Trophoblast cell (in vitro differentiated cells and primary cell): ENCODE measurements around the gene KIF6.

Source experiments
- DNase-seq, 2 donors: peaks; one replicate each; pipeline ENCODE4 v3.0.0-alpha.2; 2016
- H2AFZ ChIP-seq: 2 replicates; pipeline ENCODE4 v1.6.1; 2013; ENCODE audit warnings: low read length, moderate library complexity, mild to moderate bottlenecking; ENCODE audit not compliant: insufficient read depth, poor library complexity
- H2AK5ac ChIP-seq: 2 replicates; pipeline ENCODE4 v1.6.1; 2013; ENCODE audit warnings: mild to moderate bottlenecking, low read length
- H2BK120ac ChIP-seq: 2 replicates; pipeline ENCODE4 v1.6.1; 2013; ENCODE audit warnings: low read length, mild to moderate bottlenecking, moderate library complexity; ENCODE audit not compliant: insufficient read depth, poor library complexity
- H2BK12ac ChIP-seq: 2 replicates; pipeline ENCODE4 v1.6.1; 2013; ENCODE audit warnings: mild to moderate bottlenecking, low read length, moderate library complexity
- H2BK5ac ChIP-seq: 2 replicates; pipeline ENCODE4 v1.6.1; 2013; ENCODE audit warnings: low read length, low read depth, moderate library complexity, mild to moderate bottlenecking; ENCODE audit not compliant: poor library complexity
- H3K14ac ChIP-seq: 2 replicates; pipeline ENCODE4 v1.6.1; 2013; ENCODE audit warnings: mild to moderate bottlenecking, low read length
- H3K18ac ChIP-seq: 2 replicates; pipeline ENCODE4 v1.6.1; 2013; ENCODE audit warnings: mild to moderate bottlenecking, low read length
- H3K23ac ChIP-seq: 2 replicates; pipeline ENCODE4 v1.6.1; 2013; ENCODE audit warnings: low read length
- H3K27ac ChIP-seq: 2 replicates; pipeline ENCODE4 v1.5.1; 2013; ENCODE audit warnings: low read depth, mild to moderate bottlenecking, inconsistent platforms, low read length, moderate library complexity
- H3K27me3 ChIP-seq: 2 replicates; pipeline ENCODE4 v1.6.1; 2013; ENCODE audit warnings: inconsistent platforms, mild to moderate bottlenecking, low read length, moderate library complexity; ENCODE audit not compliant: insufficient read depth
- H3K36me3 ChIP-seq, 2 experiments: 1 replicate in 1 of 2; 2 replicates in 1 of 2; pipeline ENCODE4 v1.6.1; 2013; ENCODE audit warnings: low read length in 2 of 2, mild to moderate bottlenecking in 2 of 2, moderate library complexity in 1 of 2; ENCODE audit not compliant: insufficient read depth in 2 of 2, control insufficient read depth in 1 of 2
- H3K4ac ChIP-seq: 2 replicates; pipeline ENCODE4 v1.6.1; 2013; ENCODE audit warnings: low read depth, mild to moderate bottlenecking, low read length, moderate library complexity
- H3K4me1 ChIP-seq, 2 experiments: 1 replicate in 1 of 2; 2 replicates in 1 of 2; pipeline ENCODE4 v1.6.1; 2013; ENCODE audit warnings: low read length in 2 of 2, mild to moderate bottlenecking in 2 of 2, moderate library complexity in 1 of 2; ENCODE audit not compliant: insufficient read depth in 2 of 2, control insufficient read depth in 1 of 2
- H3K4me2 ChIP-seq: 2 replicates; pipeline ENCODE4 v1.6.1; 2013; ENCODE audit warnings: inconsistent platforms, mild to moderate bottlenecking, low read length, moderate library complexity
- H3K4me3 ChIP-seq: 2 replicates; pipeline ENCODE4 v1.5.1; 2013; ENCODE audit warnings: mild to moderate bottlenecking, low read depth, low read length, inconsistent platforms
- H3K79me1 ChIP-seq: one replicate; pipeline ENCODE4 v1.6.1; 2013; ENCODE audit warnings: low read length
- H3K79me2 ChIP-seq: 2 replicates; pipeline ENCODE4 v1.6.1; 2013; ENCODE audit warnings: low read length, mild to moderate bottlenecking; ENCODE audit not compliant: control insufficient read depth, insufficient read depth, poor library complexity
- H3K9ac ChIP-seq: 2 replicates; pipeline ENCODE4 v1.6.1; 2013; ENCODE audit warnings: mild to moderate bottlenecking, low read length
- H3K9me3 ChIP-seq: 2 replicates; pipeline ENCODE4 v1.6.1; 2013; ENCODE audit warnings: low read depth, mild to moderate bottlenecking, control low read depth, inconsistent platforms, low read length; ENCODE audit not compliant: insufficient read depth
- H4K12ac ChIP-seq: 2 replicates; pipeline ENCODE4 v1.6.1; 2013; ENCODE audit warnings: low read depth, mild to moderate bottlenecking, low read length, moderate library complexity
- H4K8ac ChIP-seq: 2 replicates; pipeline ENCODE4 v1.6.1; 2013; ENCODE audit warnings: low read depth, mild to moderate bottlenecking, low read length, moderate library complexity
- H4K91ac ChIP-seq: one replicate; pipeline ENCODE4 v1.6.1; 2013; ENCODE audit warnings: low read depth, mild to moderate bottlenecking, low read length, moderate library complexity
- WGBS: extraction: QIAGEN DNeasy Blood & Tissue Kit; methylation state at CpG from one replicate; pipeline ENCODE4 v1.1.7; 2013; ENCODE audit warnings: missing lambda C conversion rate; ENCODE audit not compliant: insufficient read length, insufficient coverage; ENCODE audit errors: extremely low coverage; 5-methylcytosine and 5-hydroxymethylcytosine counted together

The KIF6 gene

GRCh38 chr6:39670519-39670918 is 54.7 kb downstream of the KIF6 start:
- no CpG with 5 or more reads among the region's 2 CpGs for WGBS

GRCh38 chr6:39669973-39670342 is 55.2 kb downstream of the KIF6 start:
- Histone ChIP-seq H3K9ac (no peak overlapping the region), H3K4me1 (no peaks in the 10 kb centered on the region), H3K23ac (no peak overlapping the region), H4K12ac (no peak overlapping the region), H2AFZ (no peak overlapping the region), H3K27me3 (no peaks in the 10 kb centered on the region), H2AK5ac (no peak overlapping the region), H3K18ac (no peak overlapping the region), H3K4me2 (no peak overlapping the region), H2BK120ac (no peak overlapping the region), H3K79me1 (no peaks in the 10 kb centered on the region), H3K4ac (no peak overlapping the region), H3K36me3 (peaks cover 0 to 2% of the 10 kb centered on the region in 2 experiments), H3K79me2 (no peaks in the 10 kb centered on the region), H2BK12ac (no peak overlapping the region), H3K9me3 (peaks cover 2% of the 10 kb centered on the region), H3K14ac (no peak overlapping the region), H3K27ac (no peak overlapping the region), H4K91ac (no peak overlapping the region), H2BK5ac (no peak overlapping the region), H4K8ac (no peak overlapping the region), H3K4me3 (no peak overlapping the region)
- DNase-seq: no peak
- WGBS: no CpG with 5 or more reads among the region's 5 CpGs

More at GRCh38 chr6:39670519-39670918, 54.7 kb downstream of the KIF6 start:
- Histone ChIP-seq H2BK12ac (no peak overlapping the region), H2BK5ac (no peak overlapping the region), H3K23ac (no peak overlapping the region), H4K8ac (no peak overlapping the region), H3K4me1 (no peaks in the 10 kb centered on the region), H3K14ac (no peak overlapping the region), H3K9ac (no peak overlapping the region), H3K36me3 (peaks cover 0 to 2% of the 10 kb centered on the region in 2 experiments), H2BK120ac (no peak overlapping the region), H3K79me1 (no peaks in the 10 kb centered on the region), H3K4ac (no peak overlapping the region), H3K4me3 (no peak overlapping the region), H4K12ac (no peak overlapping the region), H3K79me2 (no peaks in the 10 kb centered on the region), H3K4me2 (no peak overlapping the region), H3K9me3 (peaks cover 2% of the 10 kb centered on the region), H4K91ac (no peak overlapping the region), H3K27ac (no peak overlapping the region), H2AFZ (no peak overlapping the region), H2AK5ac (no peak overlapping the region), H3K18ac (no peak overlapping the region), H3K27me3 (no peaks in the 10 kb centered on the region)
- DNase-seq: no peak

DNA sequence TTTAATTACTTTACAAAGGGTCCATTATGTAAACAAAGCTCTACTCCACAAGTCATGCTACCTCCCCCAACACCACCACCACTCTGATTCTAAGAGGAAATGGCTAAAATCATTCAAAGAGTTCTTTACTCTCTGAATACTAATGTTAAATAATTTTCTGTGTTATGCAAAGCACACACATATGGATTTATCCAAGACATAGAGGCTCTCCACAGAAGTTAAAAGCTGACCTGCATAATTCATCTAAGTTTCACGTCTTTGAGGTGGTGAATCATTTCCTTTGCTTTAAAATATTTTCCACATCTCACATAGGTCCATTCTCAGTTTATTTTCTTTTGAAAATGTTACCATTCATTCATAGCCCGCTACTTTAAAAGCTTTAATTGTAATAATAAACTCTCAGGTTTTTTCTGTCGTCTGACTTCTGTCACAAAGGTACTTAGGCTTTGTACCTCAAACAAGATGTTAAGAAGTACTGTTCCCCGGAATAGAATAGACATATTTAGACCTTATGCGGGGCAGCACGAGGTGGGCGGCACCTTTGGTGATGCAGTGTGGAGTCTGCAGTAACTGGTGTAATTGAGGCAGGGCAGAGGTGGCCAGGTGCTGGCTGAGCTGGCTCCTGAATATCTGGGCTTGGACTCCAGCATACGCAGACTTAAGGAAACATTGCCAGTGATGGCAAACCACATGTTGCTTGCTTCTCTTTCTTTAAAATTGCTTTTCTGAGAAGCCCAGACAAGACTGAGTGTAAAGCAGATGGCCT is 55.8 kb downstream of the KIF6 start:
- Histone ChIP-seq H4K12ac (no peak overlapping the region), H3K4me3 (no peak overlapping the region), H3K27ac (no peak overlapping the region), H3K4me1 (no peaks in the 10 kb centered on the region), H3K4ac (no peak overlapping the region), H4K8ac (no peak overlapping the region), H2AFZ (no peak overlapping the region), H3K79me2 (no peaks in the 10 kb centered on the region), H3K14ac (no peak overlapping the region), H3K23ac (no peak overlapping the region), H3K79me1 (no peaks in the 10 kb centered on the region), H3K27me3 (no peaks in the 10 kb centered on the region), H2AK5ac (no peak overlapping the region), H4K91ac (no peak overlapping the region), H2BK5ac (no peak overlapping the region), H2BK12ac (no peak overlapping the region), H3K9ac (no peak overlapping the region), H3K18ac (no peak overlapping the region), H3K9me3 (peaks cover 2% of the 10 kb centered on the region), H3K4me2 (no peak overlapping the region), H2BK120ac (no peak overlapping the region), H3K36me3 (peaks cover 0 to 2% of the 10 kb centered on the region in 2 experiments)
- no peak for DNase-seq
- no CpG with 5 or more reads among the region's 8 CpGs for WGBS

- no CpG with 5 or more reads among the region's 9 CpGs for WGBS
- no peak overlapping the region for H2AK5ac ChIP-seq
These were observed 58.3 kb downstream of the KIF6 start for GRCh38 chr6:39666706-39667489.

More at GRCh38 chr6:39666706-39667489, 58.3 kb downstream of the KIF6 start:
- H4K8ac ChIP-seq: no peak overlapping the region
- H3K79me1 ChIP-seq: no peaks in the 10 kb centered on the region
- no peak overlapping the region for H3K23ac ChIP-seq
- no peak overlapping the region for H2BK12ac ChIP-seq
- no peak overlapping the region for H2BK120ac ChIP-seq
- H2BK5ac ChIP-seq: no peak overlapping the region
- no peak overlapping the region for H4K12ac ChIP-seq
- no peak overlapping the region for H3K18ac ChIP-seq
- no peak overlapping the region for H3K9ac ChIP-seq
- no peak for DNase-seq
- no peaks in the 10 kb centered on the region for H3K36me3 ChIP-seq
- H3K9me3 ChIP-seq: no peaks in the 10 kb centered on the region
- H3K4me1 ChIP-seq: no peaks in the 10 kb centered on the region
- H3K27ac ChIP-seq: no peak overlapping the region
- H3K79me2 ChIP-seq: no peaks in the 10 kb centered on the region
- H3K4ac ChIP-seq: no peak overlapping the region
- no peaks in the 10 kb centered on the region for H3K27me3 ChIP-seq
- no peak overlapping the region for H4K91ac ChIP-seq
- no peak overlapping the region for H3K4me2 ChIP-seq
- H3K4me3 ChIP-seq: no peak overlapping the region
- no peak overlapping the region for H3K14ac ChIP-seq
- no peak overlapping the region for H2AFZ ChIP-seq
